Measurements from ENCODE around the gene LDHAL6B.

LDHAL6B gene

DNA sequence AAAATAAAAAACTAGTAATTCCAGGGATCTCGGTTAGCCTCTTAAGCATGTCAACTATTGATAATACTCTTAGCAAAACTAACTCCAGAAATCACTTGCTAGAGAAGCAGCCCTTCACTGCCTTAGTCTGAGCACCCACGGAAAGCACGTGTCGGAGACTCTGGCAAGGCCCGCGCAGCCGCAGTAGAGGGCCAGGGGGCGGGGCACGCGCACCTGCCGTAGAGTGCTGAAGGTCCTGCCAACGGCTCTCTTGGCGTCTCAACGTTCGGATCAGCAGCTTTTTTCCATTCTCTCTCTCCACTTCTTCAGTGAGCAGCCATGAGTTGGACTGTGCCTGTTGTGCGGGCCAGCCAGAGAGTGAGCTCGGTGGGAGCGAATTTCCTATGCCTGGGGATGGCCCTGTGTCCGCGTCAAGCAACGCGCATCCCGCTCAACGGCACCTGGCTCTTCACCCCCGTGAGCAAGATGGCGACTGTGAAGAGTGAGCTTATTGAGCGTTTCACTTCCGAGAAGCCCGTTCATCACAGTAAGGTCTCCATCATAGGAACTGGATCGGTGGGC, at the start of gene LDHAL6B:
LDHAL6B (plus strand) TSS at position 221 of the 561 bp plus-strand sequence; CDS start at position 319, 98 bp downstream.
- TF ChIP-seq, protein P1, sequence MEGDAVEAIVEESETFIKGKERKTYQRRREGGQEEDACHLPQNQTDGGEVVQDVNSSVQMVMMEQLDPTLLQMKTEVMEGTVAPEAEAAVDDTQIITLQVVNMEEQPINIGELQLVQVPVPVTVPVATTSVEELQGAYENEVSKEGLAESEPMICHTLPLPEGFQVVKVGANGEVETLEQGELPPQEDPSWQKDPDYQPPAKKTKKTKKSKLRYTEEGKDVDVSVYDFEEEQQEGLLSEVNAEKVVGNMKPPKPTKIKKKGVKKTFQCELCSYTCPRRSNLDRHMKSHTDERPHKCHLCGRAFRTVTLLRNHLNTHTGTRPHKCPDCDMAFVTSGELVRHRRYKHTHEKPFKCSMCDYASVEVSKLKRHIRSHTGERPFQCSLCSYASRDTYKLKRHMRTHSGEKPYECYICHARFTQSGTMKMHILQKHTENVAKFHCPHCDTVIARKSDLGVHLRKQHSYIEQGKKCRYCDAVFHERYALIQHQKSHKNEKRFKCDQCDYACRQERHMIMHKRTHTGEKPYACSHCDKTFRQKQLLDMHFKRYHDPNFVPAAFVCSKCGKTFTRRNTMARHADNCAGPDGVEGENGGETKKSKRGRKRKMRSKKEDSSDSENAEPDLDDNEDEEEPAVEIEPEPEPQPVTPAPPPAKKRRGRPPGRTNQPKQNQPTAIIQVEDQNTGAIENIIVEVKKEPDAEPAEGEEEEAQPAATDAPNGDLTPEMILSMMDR (IDR thresholded peaks at IDR 0.05; ENCODE audit: low read depth, low read length, poor library complexity, severe bottlenecking), result no peak
- TF ChIP-seq EZH2phosphoT487 (IDR thresholded peaks at IDR 0.05; ENCODE audit: borderline replicate concordance, low read length), result no peak
- H3K36me3 ChIP-seq (ENCODE audit: control insufficient read depth, low read length), result peaks cover 62% of the 10 kb centered on the region
- H3K9me3 ChIP-seq (ENCODE audit: control insufficient read depth, insufficient read depth, low read length), result no peaks in the 10 kb centered on the region
- H4K20me1 ChIP-seq (ENCODE audit: control insufficient read depth, insufficient read depth, low read depth, low read length), result no peaks in the 10 kb centered on the region
- no peaks in the 10 kb centered on the region for H3K9me2 ChIP-seq (replicated peaks; ENCODE audit: control insufficient read depth, low read length)
- H3K4me3 ChIP-seq (ENCODE audit: low read length), result no peak within 1 kb of the TSS
- no peaks in the 10 kb centered on the region for H3K79me2 ChIP-seq (ENCODE audit: control insufficient read depth, low read length)
- no peak within 1 kb of the TSS for H3K27ac ChIP-seq (ENCODE audit: low read depth, low read length)
- H3F3A ChIP-seq (ENCODE audit: control insufficient read depth, insufficient read depth), result no peaks in the 10 kb centered on the region
- no peak within 1 kb of the TSS for H3K4me2 ChIP-seq (ENCODE audit: low read length)
- no peaks in the 10 kb centered on the region for H3K4me1 ChIP-seq (ENCODE audit: control insufficient read depth, low read length)
- H3K27me3 ChIP-seq (ENCODE audit: control insufficient read depth, low read length), result no peaks in the 10 kb centered on the region

DNA sequence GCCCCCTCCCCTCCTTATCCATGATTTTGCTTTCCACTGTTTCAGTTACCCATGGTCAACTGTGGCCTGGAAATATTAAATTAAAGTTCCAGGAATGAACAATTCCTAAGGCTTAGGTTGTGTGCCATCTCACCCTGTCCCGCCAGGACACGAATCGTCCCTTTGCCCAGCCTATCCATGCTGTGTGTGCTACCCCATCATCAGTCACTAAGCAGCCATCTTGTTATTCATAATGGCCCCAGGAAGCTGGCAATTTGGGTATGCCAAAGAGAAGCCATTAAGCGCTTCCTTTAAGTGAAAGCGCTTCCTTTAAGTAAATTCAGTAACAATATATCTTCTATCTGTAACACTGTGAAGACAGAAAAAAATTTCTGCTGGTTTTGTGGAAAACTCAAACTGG, 49.2 kb upstream of the LDHAL6B start:
- no peaks in the 10 kb centered on the region for H3K79me2 ChIP-seq (ENCODE audit: control insufficient read depth, low read length)

DNA sequence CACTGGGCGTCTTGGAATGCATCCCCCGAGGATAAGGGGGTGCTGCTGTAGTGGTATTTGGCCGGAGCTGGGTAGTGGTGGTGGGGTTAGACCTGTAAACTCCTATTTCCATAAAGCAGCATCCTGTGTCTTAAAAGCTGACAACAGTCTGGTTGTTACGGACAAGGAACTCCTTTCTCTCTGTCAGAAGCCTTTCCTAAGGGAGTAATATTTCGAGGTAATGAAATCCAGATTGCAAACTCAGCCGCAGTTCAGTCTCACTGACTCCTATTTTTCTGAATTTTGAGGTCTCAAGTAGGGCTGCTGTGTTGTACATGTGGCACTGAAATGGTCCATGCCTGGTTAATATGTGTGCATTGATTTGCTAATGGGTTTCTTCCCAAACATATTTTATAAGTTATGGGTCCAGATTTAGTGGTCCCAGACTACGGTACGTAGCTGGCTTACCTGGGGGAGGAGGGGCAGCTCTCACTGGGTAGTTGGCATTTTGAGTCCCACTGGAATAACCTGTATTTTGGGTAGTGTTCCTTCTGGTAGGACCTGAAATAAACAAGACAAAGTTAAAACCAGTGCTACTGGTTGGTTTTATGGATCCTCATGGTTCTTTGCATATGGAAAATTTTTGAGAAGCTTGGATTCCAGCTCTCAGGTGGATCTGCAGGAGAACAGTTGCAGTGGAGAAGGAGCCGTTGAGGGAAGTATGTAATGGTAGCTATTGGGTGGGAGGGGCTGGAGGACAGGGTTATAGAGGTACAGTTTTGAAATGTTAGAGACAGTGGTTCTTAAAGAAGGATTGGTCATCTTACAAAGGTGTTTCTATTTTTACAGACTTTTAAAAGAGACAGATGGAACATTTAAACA, 48.6 kb upstream of the LDHAL6B start:
- H3K36me3 ChIP-seq (ENCODE audit: control insufficient read depth, low read length), result peaks cover 27% of the 10 kb centered on the region
- no peak overlapping the region for H3K27ac ChIP-seq (ENCODE audit: low read depth, low read length)

More for the DNA sequence above, 49.2 kb upstream of the LDHAL6B start:
- no peaks in the 10 kb centered on the region for H3K9me3 ChIP-seq (ENCODE audit: control insufficient read depth, insufficient read depth, low read length)
- no peak for TF ChIP-seq EZH2phosphoT487 (IDR thresholded peaks at IDR 0.05; ENCODE audit: borderline replicate concordance, low read length)
- TF ChIP-seq, protein P1 (IDR thresholded peaks at IDR 0.05; ENCODE audit: low read depth, low read length, poor library complexity, severe bottlenecking), result no peak
- H3F3A ChIP-seq (ENCODE audit: control insufficient read depth, insufficient read depth), result no peaks in the 10 kb centered on the region
- no peaks in the 10 kb centered on the region for H3K27me3 ChIP-seq (ENCODE audit: control insufficient read depth, low read length)
- H3K9me2 ChIP-seq (replicated peaks; ENCODE audit: control insufficient read depth, low read length), result no peaks in the 10 kb centered on the region
- no peaks in the 10 kb centered on the region for H4K20me1 ChIP-seq (ENCODE audit: control insufficient read depth, insufficient read depth, low read depth, low read length)
- H3K4me2 ChIP-seq (ENCODE audit: low read length), result no peak overlapping the region
- H3K4me1 ChIP-seq (ENCODE audit: control insufficient read depth, low read length), result no peaks in the 10 kb centered on the region
- peaks cover 33% of the 10 kb centered on the region for H3K36me3 ChIP-seq (ENCODE audit: control insufficient read depth, low read length)
- no peak overlapping the region for H3K27ac ChIP-seq (ENCODE audit: low read depth, low read length)
- no peak overlapping the region for H3K4me3 ChIP-seq (ENCODE audit: low read length)

More for the DNA sequence above, 48.6 kb upstream of the LDHAL6B start:
- Histone ChIP-seq H3K9me3 (ENCODE audit: control insufficient read depth, insufficient read depth, low read length) (no peaks in the 10 kb centered on the region), H3K79me2 (ENCODE audit: control insufficient read depth, low read length) (no peaks in the 10 kb centered on the region), H3K9me2 (replicated peaks; ENCODE audit: control insufficient read depth, low read length) (no peaks in the 10 kb centered on the region), H3K27me3 (ENCODE audit: control insufficient read depth, low read length) (no peaks in the 10 kb centered on the region), H3K4me3 (ENCODE audit: low read length) (no peak overlapping the region), H3F3A (ENCODE audit: control insufficient read depth, insufficient read depth) (no peaks in the 10 kb centered on the region), H3K4me2 (ENCODE audit: low read length) (no peak overlapping the region), H3K4me1 (ENCODE audit: control insufficient read depth, low read length) (no peaks in the 10 kb centered on the region), H4K20me1 (ENCODE audit: control insufficient read depth, insufficient read depth, low read depth, low read length) (no peaks in the 10 kb centered on the region)
- TF ChIP-seq, protein P1 (IDR thresholded peaks at IDR 0.05; ENCODE audit: low read depth, low read length, poor library complexity, severe bottlenecking), result no peak
- no peak for TF ChIP-seq EZH2phosphoT487 (IDR thresholded peaks at IDR 0.05; ENCODE audit: borderline replicate concordance, low read length)

Measured in DOHH2 (cell line).